Neural cell (in vitro differentiated cells): Measurements from ENCODE around the gene DUS1L. TPM values are rescaled to one million over a fixed set of nuclear protein-coding genes. Genes with fewer than 3 reads are reported as not detected.
A peak's percentile ranks its signal among the peaks of the same experiment; 100 is the strongest.

ENCODE experiments used
- H2AFZ ChIP-seq: fragments of 200-600, 300-800 bp; sonication (generic), shearing (Covaris generic); 2 replicates; pipeline ENCODE4 v1.6.0; 2014; ENCODE audit warnings: low read depth, mild to moderate bottlenecking, antibody characterized with exemption, low read length, moderate library complexity
- H3F3A ChIP-seq: fragments of 200-600 bp; shearing (Covaris generic); 2 replicates; pipeline ENCODE4 v1.6.1; 2016; ENCODE audit warnings: mild to moderate bottlenecking, moderate library complexity, mixed read lengths, antibody characterized with exemption, low read length; ENCODE audit not compliant: insufficient read depth, poor library complexity, severe bottlenecking
- H3K27ac ChIP-seq: fragments of 200-600, 300-800 bp; sonication (generic), shearing (Covaris generic); 2 replicates; pipeline ENCODE4 v1.5.1; 2014; ENCODE audit warnings: mild to moderate bottlenecking, low read length, moderate library complexity
- H3K27me3 ChIP-seq: fragments of 300-800, 200-600 bp; sonication (generic), shearing (Covaris generic); 2 replicates; pipeline ENCODE4 v1.6.0; 2014; ENCODE audit warnings: mild to moderate bottlenecking, low read depth, low read length, moderate library complexity; ENCODE audit not compliant: insufficient read depth
- H3K36me3 ChIP-seq: fragments of 300-800, 200-600 bp; sonication (generic), shearing (Covaris generic); 2 replicates; pipeline ENCODE4 v1.5.1; 2014; ENCODE audit warnings: mild to moderate bottlenecking, antibody characterized with exemption, low read length, moderate library complexity; ENCODE audit not compliant: insufficient read depth
- H3K4me2 ChIP-seq: fragments of 300-800, 200-600 bp; sonication (generic), shearing (Covaris generic); 2 replicates; pipeline ENCODE4 v1.6.0; 2014; ENCODE audit warnings: mild to moderate bottlenecking, low read length
- H3K4me3 ChIP-seq: fragments of 300-800, 200-600 bp; sonication (generic), shearing (Covaris generic); 2 replicates; pipeline ENCODE4 v1.5.1; 2014; ENCODE audit warnings: mild to moderate bottlenecking, low read length, moderate library complexity
- H3K79me2 ChIP-seq: fragments of 200-600 bp; shearing (Covaris generic); replicated peaks from 2 replicates; pipeline ENCODE4 v1.6.0; 2014; ENCODE audit warnings: mild to moderate bottlenecking, low read length, moderate library complexity; ENCODE audit not compliant: insufficient read depth
- H3K9ac ChIP-seq: fragments of 300-800, 200-600 bp; sonication (generic), shearing (Covaris generic); 2 replicates; pipeline ENCODE4 v1.6.1; 2016; ENCODE audit warnings: mild to moderate bottlenecking, low read length, mixed read lengths
- H3K9me2 ChIP-seq: fragments of 200-600 bp; shearing (Covaris generic); 2 replicates; pipeline ENCODE4 v1.6.1; 2016; ENCODE audit warnings: mild to moderate bottlenecking, low read length, mixed read lengths; ENCODE audit not compliant: insufficient read depth
- H3K9me3 ChIP-seq: fragments of 200-600, 300-800 bp; sonication (generic), shearing (Covaris generic); 2 replicates; pipeline ENCODE4 v1.6.1; 2016; ENCODE audit warnings: mild to moderate bottlenecking, mixed run types, low read length, moderate library complexity, mixed read lengths
- H4K20me1 ChIP-seq: fragments of 200-600 bp; shearing (Covaris generic); 2 replicates; pipeline ENCODE4 v1.6.1; 2016; ENCODE audit warnings: mild to moderate bottlenecking, mixed run types; ENCODE audit not compliant: insufficient read depth
- CTCF ChIP-seq: fragments of 450-650 bp; IDR thresholded peaks from 2 replicates; pipeline ENCODE4 v1.5.1; 2014; ENCODE audit warnings: antibody characterized with exemption, mild to moderate bottlenecking, moderate library complexity; ENCODE audit not compliant: poor library complexity, severe bottlenecking
- EP300 ChIP-seq: fragments of 450-650 bp; conservative IDR thresholded peaks from 2 replicates; pipeline ENCODE4 v1.6.1; 2014; ENCODE audit warnings: antibody characterized with exemption, mild to moderate bottlenecking, moderate library complexity; ENCODE audit not compliant: poor library complexity, severe bottlenecking
- EZH2 ChIP-seq: fragments of 200-600, 300-800 bp; shearing (Covaris generic), sonication (generic); IDR thresholded peaks from 2 replicates; pipeline ENCODE4 v1.6.1; 2014; ENCODE audit warnings: antibody characterized with exemption, low read length, borderline replicate concordance, mild to moderate bottlenecking; ENCODE audit not compliant: insufficient read depth, poor library complexity, severe bottlenecking
- MXI1 ChIP-seq: fragments of 450-650 bp; conservative IDR thresholded peaks from 2 replicates; pipeline ENCODE4 v1.6.1; 2014; ENCODE audit warnings: antibody characterized with exemption, mild to moderate bottlenecking; ENCODE audit not compliant: poor library complexity, severe bottlenecking
- POLR2AphosphoS5 ChIP-seq: IDR thresholded peaks from 2 replicates; pipeline ENCODE4 v1.6.1; 2012
- RAD21 ChIP-seq: fragments of 450-650 bp; conservative IDR thresholded peaks from 2 replicates; pipeline ENCODE4 v1.6.1; 2014; ENCODE audit warnings: antibody characterized with exemption, mild to moderate bottlenecking, moderate library complexity
- REST ChIP-seq: IDR thresholded peaks from 2 replicates; pipeline ENCODE4 v1.6.1; 2012; ENCODE audit warnings: borderline replicate concordance
- SMC3 ChIP-seq: fragments of 450-650 bp; conservative IDR thresholded peaks from 2 replicates; pipeline ENCODE4 v1.6.1; 2014; ENCODE audit warnings: antibody characterized with exemption, mild to moderate bottlenecking, moderate library complexity; ENCODE audit not compliant: poor library complexity
- TAF1 ChIP-seq: IDR thresholded peaks from 2 replicates; pipeline ENCODE4 v1.6.1; 2012; ENCODE audit warnings: low read depth
- polyA plus RNA-seq: library from polyadenylated mRNA; depleted of rRNA; stranded (reverse); fragments of >200 nt; gene quantifications from 2 replicates; pipeline ENCODE4 v1.2.3, GENCODE V29; 2014

The DUS1L gene
- polyA plus RNA-seq, 1 donor from 2014 or later, result 100 TPM

DNA sequence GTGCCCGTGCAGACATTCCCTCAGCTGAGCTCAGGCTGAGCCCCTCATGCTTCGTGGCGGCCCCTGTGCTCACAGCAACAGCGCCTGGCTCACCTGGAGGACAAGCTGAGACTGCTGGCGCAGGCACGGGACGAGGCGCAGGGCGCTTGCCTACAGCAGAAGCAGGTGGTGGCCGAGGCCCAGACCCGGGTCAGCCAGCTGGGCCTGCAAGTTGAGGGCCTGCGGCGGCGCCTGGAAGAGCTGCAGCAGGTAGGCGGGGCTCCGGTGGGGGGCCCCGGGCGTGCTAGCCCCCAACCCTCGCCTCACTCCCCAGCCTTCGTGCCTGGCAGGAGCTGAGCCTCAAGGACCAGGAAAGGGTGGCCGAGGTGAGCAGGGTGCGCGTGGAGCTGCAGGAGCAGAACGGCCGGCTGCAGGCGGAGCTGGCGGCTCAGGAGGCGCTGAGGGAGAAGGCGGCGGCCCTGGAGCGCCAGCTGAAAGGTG is 35.6 kb downstream of the DUS1L start:
- Histone ChIP-seq H3K9me2 (no peaks in the 10 kb centered on the region), H3K36me3 (no peaks in the 10 kb centered on the region), H3K27ac (no peak overlapping the region), H3K9ac (peak overlapping the region; percentile 60), H4K20me1 (no peaks in the 10 kb centered on the region), H3K9me3 (no peaks in the 10 kb centered on the region), H2AFZ (no peak overlapping the region), H3F3A (no peaks in the 10 kb centered on the region), H3K79me2 (no peaks in the 10 kb centered on the region), H3K27me3 (no peaks in the 10 kb centered on the region), H3K4me2 (no peak overlapping the region), H3K4me3 (peak overlapping the region; percentile 68)
- no peak for TF ChIP-seq EP300
- no peak for TF ChIP-seq TAF1
- no peak for TF ChIP-seq REST
- no peak for TF ChIP-seq EZH2
- no peak for TF ChIP-seq RAD21
- TF ChIP-seq POLR2AphosphoS5, result no peak
- TF ChIP-seq CTCF, result no peak
- no peak for TF ChIP-seq SMC3
- no peak for TF ChIP-seq MXI1

- no peak for TF ChIP-seq RAD21
- no peak for TF ChIP-seq TAF1
- TF ChIP-seq SMC3, result no peak
- TF ChIP-seq MXI1, result no peak
- no peak for TF ChIP-seq CTCF
- no peak for TF ChIP-seq EZH2
- TF ChIP-seq REST, result no peak
- no peaks in the 10 kb centered on the region for H3K79me2 ChIP-seq
- no peak overlapping the region for H2AFZ ChIP-seq
Measured at GRCh38 chr17:82029391-82029790, 36.2 kb downstream of the DUS1L start.

More at GRCh38 chr17:82029391-82029790, 36.2 kb downstream of the DUS1L start:
- Histone ChIP-seq H3K9me3 (no peaks in the 10 kb centered on the region), H3K4me2 (no peak overlapping the region), H3K27ac (no peak overlapping the region), H3K9ac (no peak overlapping the region), H3K9me2 (no peaks in the 10 kb centered on the region), H3K36me3 (no peaks in the 10 kb centered on the region), H4K20me1 (no peaks in the 10 kb centered on the region), H3F3A (no peaks in the 10 kb centered on the region), H3K27me3 (no peaks in the 10 kb centered on the region), H3K4me3 (no peak overlapping the region)
